Mesothelial cell of epicardium (in vitro differentiated cells): ENCODE results near the gene KRTAP4-3. TPM values are rescaled to one million over a fixed set of nuclear protein-coding genes. Genes with fewer than 3 reads are reported as not detected.
"Not testable (repeated sequence)": the region's sequence is repeated elsewhere in the genome, so short reads cannot be mapped to it uniquely, and the experiment has no call there.

ENCODE experiments used
- DNase-seq, 2 experiments: peaks; one replicate each; pipeline ENCODE4 v3.0.0; 2021; ENCODE audit warnings: low spot score in 2 of 2; ENCODE audit not compliant: unreplicated experiment in 2 of 2
- H3K27ac Mint-ChIP-seq: 2 replicates; pipeline ENCODE4 v1.8.0; 2021; ENCODE audit warnings: mixed read lengths
- H3K27me3 Mint-ChIP-seq: 2 replicates; pipeline ENCODE4 v1.8.0; 2021; ENCODE audit warnings: low read depth, mixed read lengths
- H3K36me3 Mint-ChIP-seq: 2 replicates; pipeline ENCODE4 v1.8.0; 2021; ENCODE audit warnings: mixed read lengths
- H3K4me1 Mint-ChIP-seq: 2 replicates; pipeline ENCODE4 v1.8.0; 2021; ENCODE audit warnings: mixed read lengths
- H3K4me3 Mint-ChIP-seq: 2 replicates; pipeline ENCODE4 v1.8.0; 2021; ENCODE audit warnings: mild to moderate bottlenecking, moderate library complexity, mixed read lengths
- H3K9me3 Mint-ChIP-seq: 2 replicates; pipeline ENCODE4 v1.8.0; 2021; ENCODE audit warnings: mixed read lengths
- total RNA-seq: library from RNA; stranded (reverse); gene quantifications from 3 replicates; pipeline ENCODE4 v1.2.1, GENCODE V29; 2021
- TF ChIP-seq, protein P1 (sequence below): fragments of 200-600 bp; sonication (generic); IDR thresholded peaks from one replicate; pipeline ENCODE4 v1.5.0; 2021; ENCODE audit warnings: antibody characterized with exemption; ENCODE audit not compliant: unreplicated experiment

Gene KRTAP4-3
- total RNA-seq, 1 donor from 2014 or later, result not detected

DNA sequence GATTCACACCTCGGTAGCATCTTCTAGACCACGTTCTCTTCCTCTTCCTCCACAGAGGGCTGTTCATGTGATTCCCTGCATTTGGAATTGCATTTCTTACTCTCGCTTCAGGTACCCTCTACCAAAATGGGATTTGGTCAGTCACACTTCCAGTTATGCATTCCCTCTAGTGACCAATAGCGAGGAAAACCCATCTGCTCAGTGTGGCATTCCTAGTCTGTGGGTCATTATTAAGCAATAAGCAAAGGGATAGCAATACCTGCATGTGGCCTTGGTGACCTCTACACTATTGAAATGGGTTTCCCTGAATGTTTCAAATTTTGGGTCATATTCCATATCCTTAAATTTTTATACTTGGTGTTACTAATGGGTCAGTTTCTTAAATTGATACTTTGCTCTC, 18.0 kb downstream of the KRTAP4-3 start:
- H3K36me3 Mint-ChIP-seq, result peaks cover under 1% of the 10 kb centered on the region
- H3K27me3 Mint-ChIP-seq, result no peaks in the 10 kb centered on the region
- H3K4me1 Mint-ChIP-seq, result peaks cover 39% of the 10 kb centered on the region
- H3K27ac Mint-ChIP-seq, result no peak overlapping the region
- DNase-seq, result no peak
- TF ChIP-seq, protein P1, sequence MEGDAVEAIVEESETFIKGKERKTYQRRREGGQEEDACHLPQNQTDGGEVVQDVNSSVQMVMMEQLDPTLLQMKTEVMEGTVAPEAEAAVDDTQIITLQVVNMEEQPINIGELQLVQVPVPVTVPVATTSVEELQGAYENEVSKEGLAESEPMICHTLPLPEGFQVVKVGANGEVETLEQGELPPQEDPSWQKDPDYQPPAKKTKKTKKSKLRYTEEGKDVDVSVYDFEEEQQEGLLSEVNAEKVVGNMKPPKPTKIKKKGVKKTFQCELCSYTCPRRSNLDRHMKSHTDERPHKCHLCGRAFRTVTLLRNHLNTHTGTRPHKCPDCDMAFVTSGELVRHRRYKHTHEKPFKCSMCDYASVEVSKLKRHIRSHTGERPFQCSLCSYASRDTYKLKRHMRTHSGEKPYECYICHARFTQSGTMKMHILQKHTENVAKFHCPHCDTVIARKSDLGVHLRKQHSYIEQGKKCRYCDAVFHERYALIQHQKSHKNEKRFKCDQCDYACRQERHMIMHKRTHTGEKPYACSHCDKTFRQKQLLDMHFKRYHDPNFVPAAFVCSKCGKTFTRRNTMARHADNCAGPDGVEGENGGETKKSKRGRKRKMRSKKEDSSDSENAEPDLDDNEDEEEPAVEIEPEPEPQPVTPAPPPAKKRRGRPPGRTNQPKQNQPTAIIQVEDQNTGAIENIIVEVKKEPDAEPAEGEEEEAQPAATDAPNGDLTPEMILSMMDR, result no peak
- H3K4me3 Mint-ChIP-seq, result no peak overlapping the region
- no peaks in the 10 kb centered on the region for H3K9me3 Mint-ChIP-seq

- H3K4me3 Mint-ChIP-seq, result no peak within 1 kb of the TSS
Measured at GRCh38 chr17:41149652-41149985, 18.4 kb downstream of the KRTAP4-3 start, which contains the start of gene KRTAP4-5. KRTAP4-5 (minus strand) TSS chr17:41149825; CDS start chr17:41149767, 58 bp downstream.

GRCh38 chr17:41148971-41149651, 18.9 kb downstream of the KRTAP4-3 start:
- H3K27ac Mint-ChIP-seq, H3K4me3 Mint-ChIP-seq, H3K36me3 Mint-ChIP-seq, H3K9me3 Mint-ChIP-seq, H3K27me3 Mint-ChIP-seq, DNase-seq: not testable (repeated sequence)
- peaks cover 39% of the 10 kb centered on the region for H3K4me1 Mint-ChIP-seq

More at GRCh38 chr17:41149652-41149985, 18.4 kb downstream of the KRTAP4-3 start, which contains the start of gene KRTAP4-5:
- DNase-seq, result no peak
- Mint-ChIP-seq H3K36me3 (peaks cover 2% of the 10 kb centered on the region), H3K27ac (no peak within 1 kb of the TSS), H3K27me3 (no peaks in the 10 kb centered on the region), H3K4me1 (peaks cover 40% of the 10 kb centered on the region), H3K9me3 (no peaks in the 10 kb centered on the region)
- TF ChIP-seq, protein P1, result no peak

DNA sequence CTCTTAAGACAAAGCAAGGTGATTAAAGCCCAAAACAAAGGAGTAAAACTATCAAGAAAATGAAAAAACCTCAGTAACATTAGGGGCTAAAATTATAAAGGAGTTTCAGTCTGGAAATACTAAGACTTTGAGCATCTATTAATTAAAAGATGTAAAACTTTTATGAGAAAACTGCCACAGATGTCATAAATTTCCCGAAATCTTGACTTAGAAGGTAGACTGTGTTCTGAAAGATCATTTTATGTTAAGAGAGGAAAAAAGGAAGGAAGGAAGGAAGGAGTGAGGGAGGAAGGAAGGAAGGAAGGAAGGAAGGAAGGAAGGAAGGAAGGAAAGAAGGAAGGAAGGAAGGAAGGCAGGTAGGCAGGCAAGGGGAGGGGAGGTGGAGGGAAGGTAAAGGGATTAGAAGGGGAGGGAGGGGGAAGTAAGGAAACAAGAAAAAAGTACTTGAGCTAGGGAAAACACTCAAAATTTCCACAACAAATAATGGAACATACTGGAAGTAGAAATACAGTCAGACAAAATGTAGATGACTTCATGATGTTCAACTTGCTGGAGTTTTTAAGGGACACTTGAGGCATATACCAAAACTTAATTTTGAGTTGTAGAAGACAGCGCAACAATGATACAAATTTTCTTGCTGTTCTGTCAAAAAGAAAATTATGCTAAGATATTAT, 20.4 kb downstream of the KRTAP4-3 start:
- Mint-ChIP-seq H3K36me3 (peaks cover 9% of the 10 kb centered on the region), H3K4me3 (no peak overlapping the region), H3K27ac (no peak overlapping the region), H3K4me1 (peaks cover 26% of the 10 kb centered on the region), H3K27me3 (no peaks in the 10 kb centered on the region), H3K9me3 (peaks cover 14% of the 10 kb centered on the region)
- no peak for DNase-seq
- TF ChIP-seq, protein P1, result no peak

DNA sequence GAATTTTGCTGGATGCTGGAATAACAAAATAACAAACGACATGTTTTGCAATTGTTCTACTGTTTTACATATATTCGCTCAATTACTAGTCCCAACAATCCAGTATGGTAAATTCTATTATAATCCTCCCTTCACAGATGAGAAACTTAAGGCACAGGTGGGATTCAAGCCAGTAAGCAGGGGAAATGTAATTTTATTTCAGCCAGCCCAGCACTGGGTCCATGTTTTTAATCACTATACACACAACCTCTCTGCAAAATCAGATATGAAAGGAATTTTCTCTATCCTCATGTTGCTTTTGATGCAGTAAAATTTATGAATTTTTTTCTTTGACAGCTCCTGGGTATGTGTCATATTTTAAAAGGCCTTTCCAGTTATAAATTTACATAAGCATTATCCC, 22.8 kb downstream of the KRTAP4-3 start:
- Mint-ChIP-seq H3K4me1 (peaks cover 26% of the 10 kb centered on the region), H3K4me3 (no peak overlapping the region), H3K9me3 (peaks cover 29% of the 10 kb centered on the region), H3K27ac (peak overlapping the region; percentile 32), H3K27me3 (no peaks in the 10 kb centered on the region), H3K36me3 (peaks cover 16% of the 10 kb centered on the region)
- DNase-seq, result no peak
- TF ChIP-seq, protein P1, result no peak

DNA sequence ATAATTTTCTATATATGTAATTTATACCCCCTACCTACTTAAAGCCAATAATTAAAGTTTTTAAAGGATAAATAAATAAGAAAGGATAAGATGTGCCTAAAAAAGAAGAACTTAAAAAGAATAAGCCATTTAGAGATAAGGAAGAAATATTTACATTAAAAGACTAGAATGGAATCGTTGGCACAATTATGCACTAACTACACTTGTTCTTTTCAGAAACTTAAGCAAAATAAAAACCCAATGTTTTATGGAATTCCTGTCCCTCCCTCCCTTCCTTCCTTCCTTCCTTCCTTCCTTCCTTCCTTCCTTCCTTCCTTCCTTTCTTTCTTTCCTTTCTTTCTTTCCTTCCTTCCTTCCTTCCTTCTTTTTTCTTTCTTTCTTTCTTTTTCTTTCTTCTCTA, 23.2 kb downstream of the KRTAP4-3 start:
- TF ChIP-seq, protein P1, result no peak
- peaks cover 26% of the 10 kb centered on the region for H3K4me1 Mint-ChIP-seq
- no peak overlapping the region for H3K4me3 Mint-ChIP-seq
- DNase-seq, result no peak
- peak overlapping the region; percentile 32 for H3K27ac Mint-ChIP-seq
- H3K27me3 Mint-ChIP-seq, result no peaks in the 10 kb centered on the region
- H3K9me3 Mint-ChIP-seq, result peaks cover 29% of the 10 kb centered on the region
- peaks cover 16% of the 10 kb centered on the region for H3K36me3 Mint-ChIP-seq
